Loucy (cell line): ENCODE measurements around the gene EEF1AKMT1.

Experiments used
- CTCF ChIP-seq: fragments of 200-600 bp; sonication (generic); conservative IDR thresholded peaks from 2 replicates; pipeline ENCODE4 v1.5.1; 2014; ENCODE audit warnings: mild to moderate bottlenecking, antibody characterized with exemption, low read length
- EZH2phosphoT487 ChIP-seq: fragments of 200-600 bp; IDR thresholded peaks from 2 replicates; pipeline ENCODE4 v1.6.1; 2018; ENCODE audit warnings: antibody characterized with exemption, mild to moderate bottlenecking, moderate library complexity, borderline replicate concordance

- no peak for TF ChIP-seq CTCF
- TF ChIP-seq EZH2phosphoT487: no peak
Measured at GRCh38 chr13:20706661-20707060, 67.1 kb downstream of the EEF1AKMT1 start.
